Inferior parietal cortex (tissue), 1 donor: ENCODE results near the gene SEC31B.

Experiments used
- DNase-seq: peaks from one replicate; pipeline ENCODE4 v3.0.0-alpha.2; 2016; ENCODE audit errors: extremely low spot score

Gene SEC31B

GRCh38 chr10:100438674-100439315, 80.9 kb downstream of the SEC31B start:
- no peak for DNase-seq
